Parathyroid adenoma (tissue), 2 donors: ENCODE measurements around the gene FBXL13.

Experiments used
- H2AFZ ChIP-seq: fragments of 300-600 bp; sonication (generic); one replicate; pipeline ENCODE4 v1.7.0; 2017; ENCODE audit warnings: antibody characterized with exemption, mild to moderate bottlenecking
- H3K27ac ChIP-seq: fragments of 300-600 bp; sonication (generic); one replicate; pipeline ENCODE4 v1.7.0; 2017
- H3K27me3 ChIP-seq: fragments of 300-600 bp; sonication (generic); one replicate; pipeline ENCODE4 v1.7.0; 2017; ENCODE audit warnings: low read length; ENCODE audit not compliant: control insufficient read depth, insufficient read depth
- H3K36me3 ChIP-seq: fragments of 300-600 bp; sonication (generic); one replicate; pipeline ENCODE4 v1.7.0; 2017; ENCODE audit warnings: low read length; ENCODE audit not compliant: control insufficient read depth, insufficient read depth
- H3K4me1 ChIP-seq: fragments of 300-600 bp; sonication (generic); one replicate; pipeline ENCODE4 v1.7.0; 2017; ENCODE audit warnings: control low read depth
- H3K4me2 ChIP-seq: fragments of 300-600 bp; sonication (generic); one replicate; pipeline ENCODE4 v1.7.0; 2017; ENCODE audit warnings: low read length
- H3K4me3 ChIP-seq: fragments of 300-600 bp; sonication (generic); one replicate; pipeline ENCODE4 v1.7.0; 2017; ENCODE audit warnings: low read depth, low read length
- H3K79me2 ChIP-seq: fragments of 300-600 bp; sonication (generic); one replicate; pipeline ENCODE4 v1.7.0; 2017; ENCODE audit warnings: control low read depth
- H3K9ac ChIP-seq: fragments of 300-600 bp; sonication (generic); one replicate; pipeline ENCODE4 v1.7.0; 2017; ENCODE audit warnings: mild to moderate bottlenecking
- H3K9me3 ChIP-seq: fragments of 300-600 bp; sonication (generic); one replicate; pipeline ENCODE4 v1.7.0; 2017; ENCODE audit warnings: low read length; ENCODE audit not compliant: control insufficient read depth
- CTCF ChIP-seq: fragments of 300-600 bp; sonication (generic); IDR thresholded peaks from one replicate; pipeline ENCODE4 v1.7.0; 2017; ENCODE audit warnings: antibody characterized with exemption, mild to moderate bottlenecking
- donor health status: primary hyperparathyroidism.

FBXL13 gene

GRCh38 chr7:103074519-103075336 lies at the start of gene FBXL13, which contains the start of gene ARMC10:
Gene FBXL13, minus strand, starts transcription at chr7:103074796.
Gene ARMC10, plus strand, starts transcription at chr7:103075140. Its CDS starts 133 bp downstream, at chr7:103075273.
- peaks cover 11% of the 10 kb centered on the region for H3K4me1 ChIP-seq
- peak within 1 kb of the TSS; percentile 99 for H2AFZ ChIP-seq
- H3K9me3 ChIP-seq = no peaks in the 10 kb centered on the region
- peak within 1 kb of the TSS; percentile 95 for H3K27ac ChIP-seq
- no peaks in the 10 kb centered on the region for H3K36me3 ChIP-seq
- H3K27me3 ChIP-seq = no peaks in the 10 kb centered on the region
- H3K4me2 ChIP-seq = peak within 1 kb of the TSS; percentile 98
- H3K79me2 ChIP-seq = peaks cover 32% of the 10 kb centered on the region
- H3K4me3 ChIP-seq = peak within 1 kb of the TSS; percentile 97
- peak; percentile 49 for TF ChIP-seq CTCF
- H3K9ac ChIP-seq = peak within 1 kb of the TSS; percentile 34

DNA sequence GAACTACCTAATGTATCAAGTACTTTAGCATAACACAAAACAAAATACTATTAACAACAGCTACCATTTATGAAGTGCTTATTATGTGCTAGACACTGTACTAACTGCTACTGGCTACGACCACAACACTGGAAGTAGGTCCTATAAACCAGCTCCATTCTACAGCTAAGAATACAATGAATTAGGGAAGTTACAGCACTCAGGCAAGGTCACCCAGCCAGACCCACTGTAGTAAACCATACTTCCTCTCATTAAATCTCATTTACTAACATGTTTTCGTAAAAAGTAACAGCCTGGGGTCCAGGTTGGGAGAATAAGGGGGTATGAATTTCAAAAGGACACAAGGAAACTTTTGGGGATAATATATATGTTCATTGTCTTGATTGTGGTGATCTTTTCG lies 48.9 kb upstream of the FBXL13 start:
- H2AFZ ChIP-seq = no peak overlapping the region
- H3K9ac ChIP-seq = no peak overlapping the region
- no peaks in the 10 kb centered on the region for H3K27me3 ChIP-seq
- H3K79me2 ChIP-seq = peaks cover 7% of the 10 kb centered on the region
- no peak overlapping the region for H3K4me2 ChIP-seq
- H3K4me3 ChIP-seq = no peak overlapping the region
- no peak overlapping the region for H3K27ac ChIP-seq
- H3K9me3 ChIP-seq = no peaks in the 10 kb centered on the region
- H3K36me3 ChIP-seq = no peaks in the 10 kb centered on the region
- no peaks in the 10 kb centered on the region for H3K4me1 ChIP-seq
- TF ChIP-seq CTCF = no peak

GRCh38 chr7:103121641-103122040 lies 47.0 kb upstream of the FBXL13 start:
- Histone ChIP-seq H3K9me3 (no peaks in the 10 kb centered on the region), H3K36me3 (no peaks in the 10 kb centered on the region), H3K4me1 (no peaks in the 10 kb centered on the region), H2AFZ (no peak overlapping the region), H3K27ac (no peak overlapping the region), H3K4me2 (no peak overlapping the region), H3K27me3 (no peaks in the 10 kb centered on the region), H3K79me2 (peaks cover 3% of the 10 kb centered on the region), H3K9ac (no peak overlapping the region), H3K4me3 (no peak overlapping the region)
- no peak for TF ChIP-seq CTCF

GRCh38 chr7:103120362-103120761 lies 45.8 kb upstream of the FBXL13 start:
- Histone ChIP-seq H3K36me3 (no peaks in the 10 kb centered on the region), H3K4me1 (no peaks in the 10 kb centered on the region), H3K79me2 (no peaks in the 10 kb centered on the region), H3K27me3 (no peaks in the 10 kb centered on the region), H3K4me2 (no peak overlapping the region), H2AFZ (no peak overlapping the region), H3K4me3 (no peak overlapping the region), H3K9ac (no peak overlapping the region), H3K27ac (no peak overlapping the region), H3K9me3 (no peaks in the 10 kb centered on the region)
- no peak for TF ChIP-seq CTCF
